Left renal cortex interstitium (tissue), 4 donors: Measurements from ENCODE around the gene SNN. TPM values are rescaled to one million over a fixed set of nuclear protein-coding genes. Genes with fewer than 3 reads are reported as not detected.

Source experiments
- DNase-seq, 4 donors: peaks; one replicate each; pipeline ENCODE4 v3.0.0-alpha.2; 2013; ENCODE audit warnings: low read depth in 4 of 4, low spot score in 2 of 4, missing footprints in 1 of 4
- polyA plus RNA-seq, 4 donors: library from polyadenylated mRNA; unstranded; fragments of 120-200 nt; gene quantifications; one replicate each; pipeline ENCODE4 v1.2.1, GENCODE V29; 2013; ENCODE audit not compliant: insufficient read length in 4 of 4

The SNN gene
- polyA plus RNA-seq, 4 donors, result 30.4 to 39.4 (median 37.4) TPM

DNA sequence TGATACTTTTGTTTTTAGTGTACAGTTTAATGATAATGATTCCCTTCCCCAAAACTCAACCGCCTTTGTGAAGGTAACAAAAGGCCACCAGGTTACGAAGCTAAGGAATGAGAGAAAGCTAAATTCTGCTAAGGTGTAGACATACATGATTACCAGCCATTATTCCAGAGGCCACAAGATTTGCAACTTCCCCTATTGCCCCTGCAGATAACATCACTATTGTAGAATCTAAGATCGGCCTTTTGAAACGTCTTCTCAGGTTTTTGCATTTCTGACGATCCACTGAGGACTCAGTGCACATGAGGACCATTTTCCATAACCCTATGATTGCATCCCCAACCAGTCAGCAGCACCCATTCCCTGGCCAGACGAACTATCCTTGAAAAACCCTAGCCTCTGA lies 33.9 kb upstream of the SNN start:
- no peak for DNase-seq

DNA sequence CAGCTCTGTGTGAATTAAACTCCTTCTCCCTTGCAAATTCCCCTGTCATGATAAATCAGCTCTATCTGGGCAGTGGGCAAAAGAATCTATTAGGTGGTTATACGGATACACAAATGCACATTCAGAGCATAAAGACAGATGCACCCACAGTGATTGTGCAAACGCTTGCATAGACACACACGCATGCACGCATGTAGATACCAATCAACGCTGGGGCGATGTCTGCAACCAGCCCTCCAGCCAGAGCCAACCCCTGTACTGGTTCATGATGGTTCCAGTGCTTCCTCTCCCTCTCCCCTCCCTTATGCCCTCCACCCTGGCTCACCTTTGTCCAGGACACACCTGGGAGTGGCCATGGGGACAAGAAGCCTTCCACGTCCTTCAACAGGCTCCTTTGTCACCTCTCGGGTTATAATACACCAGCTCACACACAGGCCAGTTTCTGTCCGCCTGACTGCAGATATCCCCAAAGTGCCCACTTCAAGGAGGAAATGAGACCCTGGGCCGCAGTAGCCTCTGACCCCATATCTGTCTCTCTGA lies 33.1 kb upstream of the SNN start:
- DNase-seq, result no peak

GRCh38 chr16:11635679-11636171 lies 32.5 kb upstream of the SNN start:
- no peak for DNase-seq

DNA sequence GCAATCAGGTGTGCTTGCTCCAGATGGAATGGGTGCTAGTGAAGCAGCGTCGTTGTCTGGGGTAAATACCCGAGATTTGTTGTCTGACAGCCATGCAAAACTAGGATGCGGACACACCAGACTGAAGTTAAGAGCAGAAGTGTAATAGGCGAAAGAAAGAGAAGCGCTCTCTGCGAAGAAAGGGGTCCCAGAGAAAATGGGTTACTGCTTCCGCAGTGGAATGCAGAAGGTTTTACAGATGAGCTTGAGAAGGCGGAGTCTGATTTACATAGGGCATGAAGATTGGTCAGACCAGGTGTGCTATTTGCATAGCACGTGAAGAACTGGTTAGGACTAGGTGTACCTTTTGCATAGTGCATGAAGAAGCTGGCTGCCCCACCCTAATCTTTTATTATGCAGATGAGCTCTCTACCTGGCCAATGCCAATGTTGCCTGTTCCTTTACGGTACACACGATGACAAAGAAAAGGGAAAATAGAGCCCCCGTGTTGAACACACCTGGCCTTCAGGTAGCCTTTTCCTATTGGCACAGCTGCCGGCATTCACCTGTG lies 32.0 kb upstream of the SNN start:
- no peak for DNase-seq

- DNase-seq, result no peak
These were observed 30.9 kb upstream of the SNN start for GRCh38 chr16:11637320-11637719.

DNA sequence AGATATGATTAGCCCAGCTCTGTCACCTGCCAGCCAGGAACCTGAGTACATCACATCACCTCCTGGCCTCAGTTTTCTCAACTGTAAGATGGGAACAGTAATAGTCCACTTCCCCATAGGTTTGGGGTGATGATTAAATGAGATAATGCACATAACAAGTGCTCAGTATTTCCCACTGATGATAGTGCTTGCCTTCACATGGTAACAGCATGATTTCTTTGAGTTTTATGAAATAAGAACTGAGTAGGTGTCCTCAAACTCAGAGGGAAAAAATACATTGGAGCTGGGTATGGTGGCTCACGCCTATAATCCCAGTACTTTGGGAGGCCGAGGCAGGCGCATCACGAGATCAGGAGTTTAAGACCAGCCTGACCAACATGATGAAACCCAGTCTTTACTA lies 30.1 kb upstream of the SNN start:
- no peak for DNase-seq

- no peak for DNase-seq
These were observed 29.2 kb upstream of the SNN start for GRCh38 chr16:11639008-11639562.

DNA sequence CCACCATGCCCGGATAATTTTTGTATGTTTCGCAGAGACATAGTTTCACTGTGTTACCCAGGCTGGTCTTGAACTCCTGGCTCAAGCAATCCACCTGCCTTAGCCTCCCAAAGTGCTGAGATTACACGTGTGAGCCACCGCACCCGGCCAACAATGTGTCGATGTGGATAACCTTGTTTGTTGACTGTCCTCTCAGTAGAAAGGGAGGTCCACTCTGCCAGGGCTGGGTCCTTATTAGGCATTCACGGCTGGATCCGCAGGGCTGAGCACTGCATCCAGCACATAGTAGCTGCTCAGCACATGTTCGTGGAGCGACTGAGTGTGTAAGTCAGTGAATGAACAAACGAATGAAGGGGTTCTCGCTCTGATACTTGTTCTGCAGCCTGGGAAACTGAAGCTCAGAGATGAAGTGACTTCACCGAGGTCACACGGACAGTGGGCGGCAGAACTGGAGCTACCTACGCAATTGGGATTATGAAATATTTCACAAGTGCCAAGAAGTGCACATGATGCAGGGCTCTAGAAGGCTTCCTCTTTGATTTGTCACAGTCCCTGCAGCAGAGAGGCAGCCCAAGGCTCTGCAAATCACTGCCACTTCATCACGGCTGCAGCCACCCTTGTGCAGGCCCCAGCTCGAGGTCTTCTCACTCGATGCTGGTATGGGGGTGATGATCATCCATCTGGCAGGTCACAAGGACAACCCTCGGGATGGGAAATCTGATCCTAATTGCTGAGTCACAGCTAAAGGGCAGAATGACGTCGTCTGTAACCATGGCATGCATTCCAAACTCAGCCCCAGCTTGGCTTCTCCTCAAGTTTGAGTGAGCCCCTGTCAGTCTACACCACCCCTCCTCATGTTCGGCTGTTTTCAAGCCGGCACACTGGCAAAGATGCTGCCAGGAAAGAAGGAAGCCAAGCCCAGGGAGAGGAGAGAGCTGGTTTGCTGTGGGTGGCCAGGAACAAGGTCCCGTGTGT lies 28.0 kb upstream of the SNN start:
- no peak for DNase-seq

DNA sequence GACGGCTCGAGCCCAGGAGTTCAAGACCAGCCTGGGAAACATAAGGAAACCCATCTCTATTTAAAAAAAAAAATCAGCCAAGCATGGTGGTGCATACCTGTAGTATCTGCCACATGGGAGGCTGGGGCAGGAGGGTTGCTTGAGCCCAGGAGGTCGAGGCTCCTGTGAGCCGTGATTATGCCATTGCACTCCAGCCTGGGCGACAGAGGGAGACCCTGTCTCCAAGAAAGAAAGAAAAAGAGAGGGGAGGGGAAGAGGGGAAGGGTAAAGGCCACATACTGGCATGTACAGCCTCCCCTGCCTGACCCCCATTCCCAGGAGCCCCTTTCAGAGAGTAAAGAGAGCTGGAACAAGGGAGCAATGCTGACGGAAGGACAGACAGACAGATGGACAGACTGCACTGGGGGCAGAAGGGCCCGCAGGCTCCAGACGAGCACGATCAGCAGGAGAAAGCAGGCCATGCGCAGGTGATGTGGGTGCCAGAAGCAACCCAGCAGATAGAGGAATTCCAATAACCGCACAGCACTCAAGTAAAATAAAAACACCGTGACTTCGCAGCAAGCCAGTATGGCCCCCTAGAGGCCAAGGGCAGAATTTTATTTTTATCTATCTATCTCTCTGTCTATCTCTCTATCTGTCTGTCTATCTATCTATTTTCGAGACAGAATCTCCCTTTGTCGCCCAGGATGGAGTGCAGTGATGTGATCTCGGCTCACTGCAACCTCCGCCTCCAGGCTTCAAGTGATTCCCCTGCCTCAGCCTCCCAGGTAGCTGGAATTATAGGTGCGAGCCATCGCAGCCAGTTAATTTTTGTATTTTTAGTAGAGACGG lies 27.1 kb upstream of the SNN start:
- no peak for DNase-seq

- no peak for DNase-seq
These were observed 25.5 kb upstream of the SNN start for GRCh38 chr16:11642765-11643116.

DNA sequence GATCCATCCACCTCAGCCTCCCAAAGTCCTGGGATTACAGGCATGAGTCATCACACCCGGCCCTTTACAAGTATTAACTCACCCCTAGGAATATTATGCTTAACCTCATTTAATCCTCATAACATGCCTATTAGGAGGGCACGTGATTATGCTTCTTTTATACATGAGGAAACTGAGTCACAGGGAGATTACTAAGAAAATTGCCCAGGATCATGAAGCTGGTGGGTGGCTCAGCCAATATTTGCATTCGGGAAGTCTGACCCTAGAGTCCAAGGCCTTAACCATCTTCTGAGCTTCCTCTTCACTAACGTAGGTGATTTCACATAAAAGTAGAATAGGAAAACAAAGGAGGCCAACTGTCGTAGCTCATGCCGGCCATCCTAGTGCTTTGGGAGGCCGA lies 19.0 kb upstream of the SNN start:
- DNase-seq, result no peak

DNA sequence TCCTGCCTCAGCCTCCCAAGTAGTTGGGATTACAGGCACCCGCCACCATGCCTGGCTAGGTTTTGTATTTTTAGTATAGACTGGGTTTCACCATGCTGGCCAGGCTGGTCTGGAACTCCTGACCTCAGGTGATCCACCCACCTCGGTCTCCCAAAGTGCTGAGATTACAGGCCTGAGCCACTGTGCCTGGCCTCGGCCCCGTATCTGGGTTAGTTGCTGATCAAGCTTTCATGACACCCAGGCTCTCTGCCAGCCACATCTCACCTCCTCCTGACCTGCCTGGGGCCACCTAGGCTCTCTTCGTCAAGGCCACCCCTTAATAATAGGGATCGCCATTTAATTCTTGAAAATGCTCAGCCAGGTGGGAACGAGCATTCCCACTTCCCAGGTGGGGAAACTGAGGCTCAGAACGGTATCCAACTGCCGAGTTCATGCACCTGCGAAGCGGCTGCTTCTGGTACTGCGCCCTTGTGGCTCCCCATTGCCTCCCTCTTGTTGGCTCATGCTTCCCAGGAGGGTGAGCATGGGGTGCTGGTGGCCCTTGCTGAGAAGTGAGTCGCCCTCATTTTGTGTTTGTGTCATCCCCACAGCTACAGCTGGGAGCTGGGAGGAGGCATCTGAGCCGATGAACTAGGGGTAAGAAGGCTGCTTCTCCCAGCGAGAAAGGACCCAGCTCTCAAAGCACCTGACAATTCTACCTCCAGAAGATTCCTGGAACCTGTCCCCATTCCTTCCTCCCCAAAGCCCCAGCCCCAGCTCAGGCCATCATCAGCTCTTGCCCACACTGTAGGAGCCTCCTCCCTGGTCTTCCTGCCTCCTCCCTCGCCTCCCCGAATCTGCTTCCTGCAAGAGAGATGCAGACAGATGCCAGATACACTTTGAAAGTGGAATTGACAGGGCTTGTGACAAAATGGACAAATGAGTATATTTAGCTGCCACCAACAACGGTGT lies 17.3 kb upstream of the SNN start:
- DNase-seq, result no peak

GRCh38 chr16:11651796-11652195 lies 16.5 kb upstream of the SNN start:
- DNase-seq, result no peak

- DNase-seq, result no peak
These were observed 12.6 kb upstream of the SNN start for GRCh38 chr16:11655655-11656054.

GRCh38 chr16:11657556-11657955 lies 10.7 kb upstream of the SNN start:
- DNase-seq, result no peak

- DNase-seq, result no peak
These were observed 9.2 kb upstream of the SNN start for GRCh38 chr16:11658896-11659708.

DNA sequence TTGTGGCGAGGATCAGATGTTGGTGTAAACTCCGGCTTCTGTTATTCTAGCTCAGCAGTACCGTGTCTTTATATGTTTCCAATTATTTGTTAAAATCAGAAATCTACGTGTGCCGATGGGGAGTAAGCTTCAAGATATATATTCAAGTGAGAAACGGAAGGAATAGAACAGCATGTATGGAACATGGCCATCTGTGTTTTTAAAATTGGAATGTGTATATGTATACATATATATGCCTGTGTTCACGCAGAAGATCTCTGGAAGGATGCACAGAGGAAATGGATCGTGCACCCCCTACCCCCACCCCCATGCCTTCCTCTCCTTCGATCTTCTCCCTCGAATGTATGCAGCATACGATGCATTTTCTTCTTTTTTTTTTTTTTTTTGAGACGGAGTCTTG lies 7.7 kb upstream of the SNN start:
- DNase-seq, result no peak

DNA sequence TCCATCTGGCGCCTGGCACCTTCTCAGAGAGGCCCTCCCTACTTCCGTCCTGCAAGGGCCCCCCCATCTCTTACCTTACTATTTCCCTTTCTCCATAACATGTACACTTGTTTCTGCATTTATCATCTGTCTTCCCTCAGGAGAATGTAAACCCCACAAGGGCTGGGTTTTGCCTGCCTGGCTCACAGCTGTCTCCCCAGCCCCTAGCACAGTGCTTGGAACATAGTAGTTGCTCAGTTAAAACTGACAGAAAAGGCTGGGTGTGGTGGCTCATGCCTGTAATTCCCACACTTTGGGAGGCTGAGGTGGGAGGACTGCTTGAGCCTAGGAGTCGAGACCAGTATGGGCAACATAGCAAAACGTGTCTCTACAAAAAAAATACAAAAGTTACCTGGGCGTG lies 5.7 kb upstream of the SNN start:
- no peak for DNase-seq

GRCh38 chr16:11665071-11665491 lies 3.2 kb upstream of the SNN start:
- no peak for DNase-seq
